CD4-positive, alpha-beta T cell treated with Interleukin-1 beta for 1 hour (primary cell): ENCODE measurements around the gene BCAS1.

Experiments used
- DNase-seq, 2 donors: peaks; one replicate each; pipeline ENCODE4 v3.0.0-alpha.2; 2020 to 2022

Gene BCAS1

DNA sequence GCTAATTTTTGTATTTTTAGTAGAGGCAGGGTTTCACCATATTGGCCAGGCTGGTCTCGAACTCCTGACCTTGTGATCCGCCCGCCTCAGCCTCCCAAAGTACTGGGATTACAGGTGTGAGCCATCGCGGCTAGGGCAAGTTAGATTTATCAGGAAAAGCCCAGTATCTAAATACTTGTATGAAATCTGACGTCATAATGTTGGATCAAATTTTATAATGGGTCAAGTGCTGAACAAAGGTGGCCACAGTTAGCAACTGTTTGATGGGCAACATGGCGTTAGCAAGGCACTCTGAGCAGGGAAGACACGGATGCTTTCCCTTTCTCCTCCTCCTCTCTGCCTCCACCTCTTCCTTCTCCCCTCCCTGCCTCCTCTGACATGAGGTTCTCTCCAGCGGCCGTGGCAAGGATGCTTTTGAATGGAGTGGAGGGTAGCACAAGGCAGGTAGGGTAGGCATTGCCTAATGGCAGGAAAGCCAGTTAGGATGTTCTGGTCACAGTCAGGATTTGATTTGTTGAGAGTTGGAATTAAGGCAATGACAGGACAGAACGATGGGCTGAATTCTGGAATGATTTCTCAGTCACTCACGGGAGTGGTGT, 149.6 kb downstream of the BCAS1 start:
- DNase-seq: no peak

DNA sequence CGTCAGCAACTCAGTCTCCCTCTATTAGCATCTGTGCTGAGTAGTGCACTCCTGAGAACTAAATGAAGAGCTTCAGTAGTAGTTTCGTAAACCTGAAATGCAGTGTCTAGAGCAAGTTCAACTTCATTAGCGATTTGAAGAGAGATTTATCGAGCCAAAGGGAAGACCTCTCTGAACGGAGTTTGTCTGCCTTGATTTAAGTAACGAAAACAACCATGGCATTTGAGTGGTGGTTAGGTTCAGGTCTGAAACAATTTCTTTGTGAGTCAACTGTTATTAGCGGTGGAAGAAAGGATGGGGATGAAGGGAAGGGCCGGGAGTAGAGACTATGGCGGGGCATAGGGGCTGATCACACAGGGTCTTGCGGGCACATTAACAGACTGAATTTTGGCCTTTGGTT, 150.5 kb downstream of the BCAS1 start:
- DNase-seq: no peak

DNA sequence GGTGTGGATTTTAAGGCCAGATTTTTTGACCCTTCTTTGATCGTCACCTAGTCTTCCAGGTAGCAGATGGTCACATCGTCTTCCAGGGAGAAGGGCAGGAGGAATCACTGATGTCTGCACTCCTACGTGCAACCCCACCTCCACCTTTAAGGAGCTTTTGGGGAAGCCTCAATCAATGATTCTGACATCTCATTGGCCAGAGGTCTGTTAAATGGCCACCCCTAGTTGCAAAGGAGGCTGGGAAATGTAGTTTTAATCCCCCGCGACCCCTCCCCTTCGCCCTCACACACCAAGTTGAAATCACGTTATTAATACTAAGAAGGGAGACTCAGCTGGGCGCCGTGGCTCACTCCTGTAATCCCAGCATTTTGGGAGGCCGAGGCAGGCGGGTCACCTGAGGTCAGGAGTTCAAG, 151.4 kb downstream of the BCAS1 start:
- no peak for DNase-seq

DNA sequence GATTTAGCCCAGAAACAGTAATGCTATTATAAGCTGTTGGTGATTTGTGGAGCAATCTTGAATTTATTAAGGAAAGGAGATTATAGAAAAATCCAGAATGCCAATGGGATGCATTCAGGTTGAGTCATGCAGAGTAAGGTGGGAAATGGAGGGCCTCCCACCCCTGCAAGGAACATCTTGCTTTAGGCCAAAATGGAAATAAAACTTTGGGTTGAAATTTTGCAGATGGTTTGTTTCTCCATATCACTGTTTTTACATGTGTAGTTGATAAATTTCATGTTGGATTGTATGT, 152.4 kb downstream of the BCAS1 start:
- no peak for DNase-seq

DNA sequence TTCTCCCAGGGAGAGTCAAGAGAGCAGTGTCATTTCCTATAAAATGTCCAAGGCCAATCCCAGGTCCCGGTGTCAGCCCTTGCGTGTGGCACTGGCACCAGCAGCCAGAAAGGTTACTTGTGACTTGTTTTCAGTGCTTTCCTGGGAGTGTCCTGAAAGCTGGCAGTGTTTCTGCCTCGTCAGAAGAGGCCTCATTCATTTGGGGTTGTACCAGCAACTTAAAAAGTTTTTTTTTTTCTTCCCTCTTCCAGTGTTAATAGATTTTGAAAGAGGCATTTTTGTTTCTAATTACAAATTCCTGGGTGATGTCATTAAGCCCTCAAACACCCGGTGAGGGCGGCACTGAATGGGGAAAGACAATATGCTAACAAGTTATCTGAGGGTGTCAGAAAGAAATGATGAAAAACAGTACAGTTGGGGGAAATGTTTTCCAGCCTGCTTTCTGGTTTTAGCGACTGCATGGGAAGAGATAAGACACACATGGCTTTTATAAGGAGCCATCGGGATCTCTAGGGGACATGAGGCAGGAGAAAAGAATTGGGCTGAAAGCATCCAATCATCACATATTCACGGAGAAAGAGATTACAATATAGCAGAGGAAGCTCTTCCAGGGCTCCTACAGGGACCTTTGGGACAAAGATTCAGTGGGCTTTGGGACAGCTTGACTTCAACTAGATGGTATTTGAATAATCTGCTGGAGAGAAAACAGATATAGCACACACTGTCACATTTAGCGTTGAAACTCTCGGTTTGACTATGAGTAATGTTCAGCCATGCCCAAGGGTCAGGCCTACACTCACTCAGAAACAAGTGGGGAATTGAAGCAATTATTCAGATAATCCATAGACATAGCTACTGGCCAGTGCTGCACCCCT, 153.0 kb downstream of the BCAS1 start:
- DNase-seq: peak in 1 of 2 donors; percentile 42

DNA sequence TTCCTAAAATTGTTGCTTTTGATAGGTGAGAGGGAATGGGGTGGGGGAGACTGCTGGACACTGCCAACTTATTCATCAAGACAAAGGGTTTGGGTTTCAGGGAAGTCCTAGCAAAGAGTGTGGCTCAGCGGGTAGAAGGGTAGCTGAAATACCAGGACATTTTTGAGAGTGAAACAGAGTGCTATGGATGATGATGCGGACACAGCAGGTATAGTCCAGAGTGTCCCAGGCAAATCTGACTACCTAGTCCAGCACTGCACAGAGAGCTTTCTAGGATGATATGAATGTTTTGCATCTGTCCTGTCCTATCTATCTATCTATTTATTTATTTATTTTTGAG, 154.3 kb downstream of the BCAS1 start:
- DNase-seq: no peak

DNA sequence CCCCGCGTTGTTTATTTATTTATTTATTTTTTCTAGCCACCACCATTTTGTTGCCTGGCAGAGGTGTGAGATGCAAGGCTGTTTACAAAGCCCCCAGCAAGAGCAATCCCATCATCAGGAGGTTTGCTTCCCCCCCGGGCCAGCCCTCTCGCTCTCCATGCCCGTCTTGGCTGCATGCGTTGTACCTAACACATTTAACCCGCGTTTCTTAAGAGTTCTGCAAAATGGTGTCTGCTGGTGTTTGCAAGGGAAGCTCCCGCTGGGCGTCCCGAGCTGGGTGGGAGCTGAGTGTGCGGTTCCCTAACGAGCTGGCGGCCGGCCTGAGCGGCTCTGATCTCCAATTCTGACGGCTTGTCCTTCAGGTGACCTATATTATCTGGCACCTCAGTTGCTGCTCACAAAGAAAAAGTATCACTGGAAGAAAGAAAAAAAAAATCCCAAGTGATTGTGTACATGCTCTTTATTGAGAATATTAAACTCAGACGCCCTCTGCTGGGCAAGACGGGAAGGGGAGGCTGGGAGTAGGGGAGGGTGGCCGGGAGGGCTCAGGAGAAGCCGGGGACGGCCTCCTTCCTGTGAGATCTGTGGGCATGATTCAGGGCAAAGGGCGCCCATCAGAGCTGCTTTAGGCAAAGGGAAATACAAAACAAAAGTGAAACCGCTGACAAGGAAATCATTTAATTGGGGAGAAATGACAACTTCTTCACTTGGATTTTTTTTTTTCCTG, 154.8 kb downstream of the BCAS1 start:
- DNase-seq: peak; percentile 91 to 95

DNA sequence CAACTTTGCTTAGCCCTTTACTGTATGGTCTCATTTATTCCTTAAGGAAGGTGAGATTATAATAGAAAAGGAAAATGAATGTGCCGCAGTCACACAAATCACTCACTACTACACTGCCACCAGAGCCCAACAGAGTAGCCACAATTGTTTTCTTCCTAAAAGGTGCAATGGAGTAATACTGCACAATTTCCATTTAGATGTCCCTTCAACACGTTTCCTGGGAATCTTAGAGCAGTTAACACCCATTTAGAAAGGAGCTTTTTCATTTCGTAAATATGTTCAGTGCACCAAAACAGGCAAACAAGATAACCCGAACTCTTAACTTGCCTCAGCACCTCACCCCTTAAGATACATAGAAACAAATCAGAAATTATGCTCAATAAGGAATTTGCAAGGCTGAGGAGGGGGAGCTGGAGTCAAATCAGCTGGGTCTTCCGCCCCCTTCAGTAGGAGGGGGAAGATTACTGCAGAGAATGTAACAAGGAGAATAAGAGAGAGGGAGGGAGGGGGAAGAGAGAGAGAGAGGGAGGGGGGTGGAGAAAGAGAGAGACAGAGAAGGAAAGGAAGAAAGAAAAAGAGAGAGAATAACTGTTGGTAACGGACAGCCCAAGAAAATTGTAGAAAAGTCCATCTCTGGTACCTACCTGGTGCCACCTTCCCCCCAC, 155.5 kb downstream of the BCAS1 start:
- no peak for DNase-seq

DNA sequence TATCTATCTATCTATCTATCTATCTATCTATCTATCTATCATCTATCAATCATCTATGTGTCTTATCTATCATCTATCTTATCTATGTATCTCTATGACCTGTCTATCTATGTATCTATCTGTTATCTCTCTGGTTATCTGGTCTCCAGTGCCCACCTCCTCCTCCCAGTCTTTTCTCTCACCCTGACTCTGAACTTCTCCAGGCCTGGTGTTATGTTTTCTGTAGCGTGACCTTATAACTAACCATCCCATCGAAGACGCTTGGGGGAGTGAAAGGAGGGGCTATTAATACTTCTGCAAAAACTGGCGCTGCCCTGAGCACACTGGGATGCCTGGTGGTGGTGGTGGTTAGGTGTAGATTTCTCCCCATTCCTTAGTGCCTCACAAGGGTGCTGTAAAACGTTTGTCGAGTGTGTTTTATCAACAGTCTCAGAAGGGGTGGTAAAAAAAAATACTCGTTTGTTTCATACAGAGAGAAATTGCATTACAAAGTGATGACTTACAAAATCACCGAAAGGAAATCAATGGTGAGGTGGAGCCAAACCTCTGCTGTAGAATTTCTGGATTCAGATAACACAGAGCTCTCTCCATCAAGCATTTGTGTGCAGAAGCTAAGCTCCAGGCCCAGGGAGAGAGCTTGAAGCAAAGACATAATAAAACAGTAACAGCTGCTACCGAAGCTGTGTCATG, 156.2 kb downstream of the BCAS1 start:
- DNase-seq: peak in 1 of 2 donors; percentile 19

DNA sequence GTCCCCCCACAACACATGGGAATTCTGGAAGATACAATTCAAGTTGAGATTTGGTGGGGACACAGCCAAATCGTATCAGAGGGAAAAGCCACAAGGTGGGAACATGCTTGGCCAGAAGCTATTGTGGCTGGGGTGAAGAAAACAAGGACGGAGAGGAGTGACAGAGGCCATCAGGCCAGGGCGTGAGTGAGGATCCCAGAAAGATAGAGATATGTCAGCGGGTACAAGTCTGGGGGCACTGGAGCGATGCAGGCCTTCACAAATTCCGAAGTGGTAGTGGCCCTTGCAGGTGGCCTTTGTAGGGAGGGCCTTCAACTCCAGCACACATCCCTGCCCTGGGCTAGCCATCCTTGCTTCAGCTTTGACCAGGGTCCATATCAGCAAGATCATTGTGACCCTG, 159.1 kb downstream of the BCAS1 start:
- no peak for DNase-seq

DNA sequence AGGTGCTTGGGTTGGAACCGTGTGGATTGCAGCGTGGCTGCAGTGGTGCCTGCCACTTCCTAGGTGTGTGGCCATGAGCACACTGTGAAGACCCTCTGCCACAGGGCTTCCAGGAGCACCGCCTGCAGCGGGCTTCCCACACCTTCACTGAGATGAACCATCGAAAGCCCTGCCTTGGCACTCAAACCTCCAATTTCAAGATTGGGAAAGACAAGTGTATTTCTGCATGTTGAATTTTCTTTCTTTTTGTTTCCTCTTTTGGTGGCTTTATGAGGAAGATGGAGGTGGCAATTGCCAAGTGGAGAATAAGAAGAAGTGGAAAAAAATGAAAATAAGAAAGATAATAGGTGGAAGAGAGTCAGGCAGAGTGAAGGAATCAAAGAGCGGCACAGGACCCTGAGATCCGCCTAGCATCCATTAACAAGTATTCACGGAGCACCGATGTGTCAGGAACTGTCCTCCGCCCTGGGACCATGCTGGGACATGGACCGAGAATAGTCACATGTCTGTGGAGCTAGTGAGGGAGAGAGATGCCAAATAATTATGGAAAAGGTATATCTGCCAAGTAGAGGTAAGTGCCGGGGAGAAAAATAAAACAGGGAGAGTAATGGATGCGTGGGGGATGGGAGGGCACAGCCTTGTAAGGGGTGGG, 159.9 kb downstream of the BCAS1 start:
- no peak for DNase-seq

DNA sequence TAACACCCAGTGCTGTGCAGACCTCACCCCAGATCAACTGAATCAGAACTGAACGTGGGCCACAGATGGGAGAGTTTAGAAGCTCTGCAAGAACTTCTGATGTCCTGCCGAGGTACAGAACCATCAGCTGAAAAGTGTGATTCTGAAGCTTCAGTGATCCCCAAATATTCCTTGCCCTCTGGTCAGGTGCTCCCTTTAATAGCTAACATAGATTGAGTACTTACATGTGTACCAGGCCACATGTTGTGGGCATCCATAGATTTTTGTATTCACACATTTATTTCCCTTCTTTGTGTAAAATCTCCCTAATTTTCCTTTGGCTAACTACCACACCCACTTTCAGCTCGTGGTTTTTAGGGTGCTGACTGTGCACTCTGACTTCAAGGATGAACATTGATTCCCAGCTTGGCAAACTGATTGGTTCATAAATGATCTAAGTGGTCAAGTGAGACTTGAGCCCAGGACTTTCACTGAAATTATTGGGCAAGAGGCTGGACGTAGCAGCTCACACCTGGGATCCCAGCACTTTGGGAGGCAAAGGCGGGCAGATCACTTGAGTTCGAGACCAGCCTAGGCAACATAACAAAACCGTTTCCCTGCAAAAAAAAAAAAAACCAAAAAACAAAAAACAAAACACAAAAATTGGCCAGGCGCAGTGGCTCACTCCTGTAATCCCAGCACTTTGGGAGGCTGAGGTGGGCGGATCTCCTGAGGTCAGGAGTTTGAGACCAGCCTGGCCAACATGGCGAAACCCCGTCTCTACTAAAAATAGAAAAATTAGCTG, 162.2 kb downstream of the BCAS1 start:
- no peak for DNase-seq

DNA sequence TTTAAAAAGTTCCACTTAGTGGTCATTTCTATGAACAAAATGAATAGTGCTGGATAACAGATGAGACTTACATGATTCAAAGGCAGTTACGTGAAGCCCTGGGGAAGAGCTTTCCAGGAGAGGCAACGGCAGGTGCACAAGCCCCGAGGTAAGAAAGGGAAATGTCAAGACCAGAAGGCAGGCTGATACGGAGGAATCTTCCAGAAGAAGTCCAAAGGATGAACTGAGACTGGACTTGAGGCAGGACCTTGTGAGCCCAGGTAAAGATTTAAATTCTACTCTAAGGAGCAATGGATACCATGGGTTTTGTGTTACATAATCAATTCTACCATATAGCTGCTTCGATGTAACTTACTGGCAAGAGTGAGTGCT, 164.6 kb downstream of the BCAS1 start:
- DNase-seq: no peak

DNA sequence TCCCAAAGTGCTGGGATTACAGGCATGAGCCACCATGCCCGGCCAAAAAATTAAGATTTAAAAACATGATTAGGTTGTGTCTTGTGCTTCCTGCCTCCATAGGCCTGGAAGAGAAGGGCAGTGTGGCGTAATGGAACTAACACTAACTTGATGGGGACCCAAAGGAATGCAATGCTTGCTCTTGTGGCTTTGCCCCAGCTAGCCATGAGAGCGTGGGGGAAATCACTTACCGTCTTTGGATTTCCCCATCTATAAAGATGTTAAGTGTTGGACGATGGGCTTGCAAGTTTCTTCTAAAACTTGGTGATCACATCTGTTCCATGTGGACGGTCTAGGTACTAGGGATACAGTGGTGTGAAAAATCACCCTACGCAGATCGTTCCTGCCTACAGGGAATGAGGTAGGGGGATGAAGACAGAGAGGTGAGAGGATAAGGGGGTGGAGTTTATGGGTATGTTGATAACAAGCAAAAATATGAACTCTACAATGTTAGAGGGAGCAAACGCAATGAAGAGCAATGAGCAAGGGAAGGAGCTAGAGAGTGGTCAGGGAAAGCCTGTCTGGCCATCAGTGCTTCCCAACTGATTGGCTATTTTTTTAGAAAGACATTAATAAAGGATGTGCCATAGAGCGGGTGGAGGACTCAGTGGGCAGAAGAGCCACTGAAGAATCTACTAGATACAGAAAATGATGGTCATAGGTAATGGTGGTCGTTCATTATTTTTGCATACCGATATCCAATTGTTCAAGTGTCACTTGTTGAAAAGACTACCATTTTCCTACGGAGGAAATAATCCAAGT, 165.2 kb downstream of the BCAS1 start:
- no peak for DNase-seq

DNA sequence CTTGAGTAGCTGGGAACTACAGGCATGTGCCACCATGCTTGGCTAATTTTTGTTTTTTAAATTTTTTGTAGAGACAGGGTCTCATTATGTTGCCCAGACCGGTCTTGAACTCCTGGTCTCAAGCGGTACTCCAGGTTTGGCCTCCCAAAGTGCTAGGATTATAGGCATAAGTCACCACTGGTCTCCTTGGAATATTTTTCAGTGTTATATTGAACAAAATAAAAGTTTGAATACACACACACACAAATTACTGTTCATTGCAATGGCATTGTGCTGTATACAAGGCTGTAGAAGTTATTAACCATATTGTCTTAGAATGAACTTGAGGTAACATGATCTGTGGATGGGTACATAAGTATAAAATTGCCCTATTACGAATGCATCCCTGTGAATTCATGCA, 166.1 kb downstream of the BCAS1 start:
- no peak for DNase-seq

DNA sequence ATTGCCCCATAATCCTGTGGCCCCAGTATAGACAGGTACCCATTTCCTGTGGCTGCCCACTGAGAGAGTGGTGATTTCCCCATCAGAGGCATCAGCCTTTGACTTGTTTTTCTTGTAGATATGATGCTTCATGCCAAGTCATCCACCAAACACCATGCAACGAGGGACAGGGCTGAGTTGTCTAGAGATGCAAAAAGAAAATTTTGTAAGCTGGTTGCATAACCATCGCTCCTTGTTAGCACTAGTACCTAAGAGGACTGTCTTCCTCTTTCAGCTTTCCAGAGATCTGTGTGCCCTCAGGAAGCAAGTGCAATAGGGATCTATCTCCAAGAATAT, 166.8 kb downstream of the BCAS1 start:
- DNase-seq: peak in 1 of 2 donors; percentile 53

DNA sequence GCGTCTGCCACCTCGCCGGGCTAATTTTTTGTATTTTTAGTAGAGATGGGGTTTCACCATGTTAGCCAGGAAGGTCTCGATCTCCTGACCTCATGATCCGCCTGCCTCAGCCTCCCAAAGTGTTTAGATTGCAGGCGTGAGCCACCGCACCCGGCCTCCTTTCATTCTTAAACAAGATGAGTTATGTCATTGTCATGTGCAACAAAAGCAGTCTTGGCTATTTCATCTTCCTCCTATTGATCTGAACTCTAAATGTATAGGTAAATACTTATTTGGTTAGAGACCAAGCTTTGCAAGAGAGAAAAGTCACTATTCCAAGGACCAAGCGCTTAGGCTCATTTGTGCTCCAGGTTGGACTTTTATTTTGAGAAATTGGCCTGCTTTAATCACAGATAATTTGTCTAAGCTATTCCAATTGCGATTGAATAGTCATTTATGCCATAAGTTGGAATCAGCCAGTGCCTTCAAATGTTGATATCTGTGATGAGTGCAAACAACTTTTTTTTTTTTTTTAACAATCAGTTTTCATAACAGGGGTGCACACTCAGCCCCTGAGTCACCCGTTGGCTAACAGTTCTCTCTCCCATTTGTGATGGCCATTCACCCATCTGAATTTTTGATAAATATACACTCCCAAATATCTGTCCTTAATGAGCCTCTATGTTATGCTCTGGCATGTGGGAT, 167.3 kb downstream of the BCAS1 start:
- no peak for DNase-seq

DNA sequence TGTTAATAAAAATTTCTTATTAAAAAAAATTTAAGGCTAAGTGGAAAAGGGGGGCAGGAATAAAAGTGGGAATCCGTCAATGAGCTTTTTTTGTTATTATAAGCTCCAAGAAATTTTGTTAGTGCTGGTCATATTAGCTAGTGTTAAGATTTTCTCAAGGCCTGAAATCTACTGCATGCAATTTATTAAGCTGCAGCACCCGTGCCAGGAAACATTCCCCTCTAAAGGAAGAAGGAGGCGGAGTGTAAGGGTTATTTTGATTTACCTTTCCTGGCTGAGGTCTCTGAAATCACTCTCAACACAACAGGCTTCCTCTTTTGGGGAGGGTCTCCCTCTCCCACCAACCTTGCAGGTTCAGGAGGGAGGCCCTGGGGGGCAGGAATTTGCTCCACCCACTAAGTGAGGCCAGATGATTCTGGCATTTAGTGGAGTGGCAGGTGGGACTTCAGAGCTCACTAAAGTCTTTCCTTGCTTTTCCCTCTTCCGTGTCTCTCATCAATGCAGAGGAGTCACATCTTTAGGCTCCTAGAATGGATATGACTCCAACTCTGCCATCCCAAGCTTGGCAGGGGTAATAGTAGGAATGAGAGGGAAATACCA, 168.8 kb downstream of the BCAS1 start:
- DNase-seq: no peak

DNA sequence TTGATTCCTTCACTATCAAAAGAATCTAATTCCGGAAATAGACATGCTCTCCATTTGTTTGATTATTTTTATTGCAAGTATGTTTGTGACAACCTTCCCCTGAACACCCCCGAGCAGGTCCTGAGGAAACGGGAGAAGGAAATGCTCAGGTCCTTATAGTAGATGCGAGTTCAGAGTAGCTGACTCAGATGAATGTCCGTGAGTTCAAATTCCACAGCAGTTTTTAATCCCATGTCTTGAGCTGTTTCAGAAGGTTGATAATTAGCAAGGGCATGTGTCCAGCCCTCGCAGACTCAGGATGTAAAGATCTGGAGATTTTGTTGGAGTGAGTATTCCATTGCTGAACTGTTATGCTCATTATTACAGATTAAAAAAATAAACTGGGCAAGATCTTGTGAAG, 169.3 kb downstream of the BCAS1 start:
- DNase-seq: no peak
